ENCODE measurements around the gene UROC1. TPM values are rescaled to one million over a fixed set of nuclear protein-coding genes. Genes with fewer than 3 reads are reported as not detected.

UROC1 gene
- total and polyA plus RNA-seq, 8 donors, result 0.08 to 0.24 (median 0.13) TPM; not detected in 3

- intact Hi-C loops (cut with DNase I), result no loop called here
- Histone ChIP-seq H3K9me3 (no peaks in the 10 kb centered on the region), H3K4me3 (no peak overlapping the region), H3K4me1 (peaks cover 40 to 96% of the 10 kb centered on the region in 2 donors), H3K36me3 (peaks cover 0 to 72% of the 10 kb centered on the region in 2 donors), H3K27ac (no peak overlapping the region), H3K27me3 (no peaks in the 10 kb centered on the region)
- ATAC-seq, result peak; percentile 57
- DNase-seq, result peak in 3 of 4 donors; percentile 30 to 81 (median 74)
- no peak for TF ChIP-seq CTCF (IDR thresholded peaks at IDR 0.05)
These were observed 48.1 kb downstream of the UROC1 start for GRCh38 chr3:126469479-126469878.

GRCh38 chr3:126468028-126468891, 49.3 kb downstream of the UROC1 start:
- Histone ChIP-seq H3K4me1 (peaks cover 28 to 87% of the 10 kb centered on the region in 2 donors), H3K36me3 (peaks cover 0 to 84% of the 10 kb centered on the region in 2 donors), H3K9me3 (no peaks in the 10 kb centered on the region), H3K4me3 (no peak overlapping the region), H3K27me3 (no peaks in the 10 kb centered on the region), H3K27ac (peak overlapping the region in 1 of 2 donors; percentile 74)
- ATAC-seq (peak; percentile 32), DNase-seq (peak in 2 of 4 donors; percentile 53 to 77)
- intact Hi-C loops (cut with DNase I), result no loop called here
- TF ChIP-seq CTCF (IDR thresholded peaks at IDR 0.05), result no peak

GRCh38 chr3:126467611-126467955, 50.0 kb downstream of the UROC1 start:
- TF ChIP-seq CTCF (IDR thresholded peaks at IDR 0.05), result no peak
- Histone ChIP-seq H3K4me3 (no peak overlapping the region), H3K36me3 (peaks cover 0 to 91% of the 10 kb centered on the region in 2 donors), H3K4me1 (peaks cover 21 to 80% of the 10 kb centered on the region in 2 donors), H3K27me3 (no peaks in the 10 kb centered on the region), H3K9me3 (no peaks in the 10 kb centered on the region), H3K27ac (peak overlapping the region in 1 of 2 donors; percentile 74)
- intact Hi-C loops (cut with DNase I), result no loop called here
- DNase-seq, result no peak
- no peak for ATAC-seq

- H3K4me3 ChIP-seq, result no peak overlapping the region
- peak overlapping the region in 1 of 2 donors; percentile 74 for H3K27ac ChIP-seq
- DNase-seq (no peak), ATAC-seq (no peak)
- intact Hi-C loops (cut with DNase I), result no loop called here
- no peaks in the 10 kb centered on the region for H3K27me3 ChIP-seq
- peaks cover under 1 to 96% of the 10 kb centered on the region in 2 donors for H3K36me3 ChIP-seq
- no peak for TF ChIP-seq CTCF (IDR thresholded peaks at IDR 0.05)
- H3K9me3 ChIP-seq, result no peaks in the 10 kb centered on the region
- peaks cover 16 to 75% of the 10 kb centered on the region in 2 donors for H3K4me1 ChIP-seq
These were observed 50.5 kb downstream of the UROC1 start for GRCh38 chr3:126466886-126467610.
